Omental fat pad (tissue), 4 donors: ENCODE measurements around the gene COL4A2. TPM values are rescaled to one million over a fixed set of nuclear protein-coding genes. Genes with fewer than 3 reads are reported as not detected.

ENCODE experiments used
- ATAC-seq: fragments of 150-250 bp; one replicate; pipeline ENCODE4 v1.9.1; 2016; ENCODE audit warnings: mild to moderate bottlenecking, moderate library complexity; ENCODE audit not compliant: low FRiP score
- DNase-seq: peaks from one replicate; pipeline ENCODE4 v3.0.0-alpha.2; 2019; ENCODE audit warnings: low spot score
- total RNA-seq, 4 donors: library from RNA; depleted of rRNA; stranded (reverse); fragments of >200 nt; gene quantifications; one replicate each; pipeline ENCODE4 v1.1.0, GENCODE V29; 2016
- TF ChIP-seq, protein P1 (sequence below), 3 donors: fragments of 450-650 bp; IDR thresholded peaks; one replicate each; pipeline ENCODE4 v1.5.1; 2016 to 2017; ENCODE audit warnings: antibody characterized with exemption in 3 of 3, mild to moderate bottlenecking in 3 of 3, moderate library complexity in 2 of 3

Gene COL4A2
- total RNA-seq, 4 donors from 2014 or later: 380 to 788 (median 684) TPM

DNA sequence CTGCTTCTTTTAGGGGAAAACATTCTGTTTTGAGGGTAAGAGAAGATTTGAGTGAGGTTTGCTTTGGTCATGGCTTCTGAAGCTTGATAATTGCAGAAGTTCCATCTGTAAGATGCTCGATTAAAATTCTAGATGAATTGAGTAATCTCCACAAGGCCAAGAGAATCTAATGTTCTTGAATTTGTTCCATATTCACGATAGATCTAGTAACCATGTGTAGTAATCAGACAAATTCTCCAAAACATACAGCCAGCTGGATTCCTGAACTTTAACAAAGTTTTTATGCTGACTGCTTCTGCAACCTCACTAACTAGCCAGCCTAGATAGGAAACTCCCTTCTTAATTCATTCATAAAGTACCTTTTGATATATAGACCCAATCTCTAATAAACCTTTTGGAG, 92.7 kb downstream of the COL4A2 start:
- no peak for DNase-seq
- no peak for ATAC-seq
- TF ChIP-seq, protein P1, sequence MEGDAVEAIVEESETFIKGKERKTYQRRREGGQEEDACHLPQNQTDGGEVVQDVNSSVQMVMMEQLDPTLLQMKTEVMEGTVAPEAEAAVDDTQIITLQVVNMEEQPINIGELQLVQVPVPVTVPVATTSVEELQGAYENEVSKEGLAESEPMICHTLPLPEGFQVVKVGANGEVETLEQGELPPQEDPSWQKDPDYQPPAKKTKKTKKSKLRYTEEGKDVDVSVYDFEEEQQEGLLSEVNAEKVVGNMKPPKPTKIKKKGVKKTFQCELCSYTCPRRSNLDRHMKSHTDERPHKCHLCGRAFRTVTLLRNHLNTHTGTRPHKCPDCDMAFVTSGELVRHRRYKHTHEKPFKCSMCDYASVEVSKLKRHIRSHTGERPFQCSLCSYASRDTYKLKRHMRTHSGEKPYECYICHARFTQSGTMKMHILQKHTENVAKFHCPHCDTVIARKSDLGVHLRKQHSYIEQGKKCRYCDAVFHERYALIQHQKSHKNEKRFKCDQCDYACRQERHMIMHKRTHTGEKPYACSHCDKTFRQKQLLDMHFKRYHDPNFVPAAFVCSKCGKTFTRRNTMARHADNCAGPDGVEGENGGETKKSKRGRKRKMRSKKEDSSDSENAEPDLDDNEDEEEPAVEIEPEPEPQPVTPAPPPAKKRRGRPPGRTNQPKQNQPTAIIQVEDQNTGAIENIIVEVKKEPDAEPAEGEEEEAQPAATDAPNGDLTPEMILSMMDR (IDR thresholded peaks at IDR 0.05): no peak

DNA sequence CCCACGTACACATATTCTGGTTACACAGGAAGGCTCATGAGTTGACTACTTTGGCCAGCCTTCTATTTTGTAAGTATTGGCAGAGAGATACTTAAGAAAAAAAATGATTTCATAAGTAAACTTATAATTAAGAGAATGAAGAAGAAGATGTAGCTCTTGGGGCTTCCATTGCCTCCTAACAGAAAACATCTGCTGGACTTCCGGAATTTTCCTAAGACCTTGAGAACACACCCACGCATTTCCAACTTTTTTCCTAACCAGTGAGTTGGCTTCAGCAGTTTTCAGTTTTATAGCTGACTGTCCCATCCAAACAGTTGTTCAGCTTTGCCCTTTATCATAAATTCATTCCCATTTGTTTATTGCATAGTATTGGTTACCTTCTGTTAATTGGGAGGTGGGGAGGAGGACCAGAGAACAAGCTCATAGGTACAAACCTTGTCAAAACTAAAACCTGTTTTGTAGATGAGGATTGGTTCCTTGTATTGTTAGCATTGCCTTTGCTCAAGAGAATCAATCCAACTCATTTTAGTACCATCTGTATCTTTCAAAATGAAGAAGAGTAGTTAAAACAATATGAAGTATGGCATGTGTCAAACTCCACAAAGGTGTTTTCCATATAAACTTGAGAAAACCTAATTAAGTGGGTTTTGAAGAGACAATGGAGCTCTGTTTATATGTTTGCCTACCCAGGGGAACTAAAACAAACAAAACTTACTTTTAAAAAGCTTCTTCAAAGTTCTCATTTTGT, 93.9 kb downstream of the COL4A2 start:
- DNase-seq: no peak
- ATAC-seq: no peak
- TF ChIP-seq, protein P1 (IDR thresholded peaks at IDR 0.05): no peak

DNA sequence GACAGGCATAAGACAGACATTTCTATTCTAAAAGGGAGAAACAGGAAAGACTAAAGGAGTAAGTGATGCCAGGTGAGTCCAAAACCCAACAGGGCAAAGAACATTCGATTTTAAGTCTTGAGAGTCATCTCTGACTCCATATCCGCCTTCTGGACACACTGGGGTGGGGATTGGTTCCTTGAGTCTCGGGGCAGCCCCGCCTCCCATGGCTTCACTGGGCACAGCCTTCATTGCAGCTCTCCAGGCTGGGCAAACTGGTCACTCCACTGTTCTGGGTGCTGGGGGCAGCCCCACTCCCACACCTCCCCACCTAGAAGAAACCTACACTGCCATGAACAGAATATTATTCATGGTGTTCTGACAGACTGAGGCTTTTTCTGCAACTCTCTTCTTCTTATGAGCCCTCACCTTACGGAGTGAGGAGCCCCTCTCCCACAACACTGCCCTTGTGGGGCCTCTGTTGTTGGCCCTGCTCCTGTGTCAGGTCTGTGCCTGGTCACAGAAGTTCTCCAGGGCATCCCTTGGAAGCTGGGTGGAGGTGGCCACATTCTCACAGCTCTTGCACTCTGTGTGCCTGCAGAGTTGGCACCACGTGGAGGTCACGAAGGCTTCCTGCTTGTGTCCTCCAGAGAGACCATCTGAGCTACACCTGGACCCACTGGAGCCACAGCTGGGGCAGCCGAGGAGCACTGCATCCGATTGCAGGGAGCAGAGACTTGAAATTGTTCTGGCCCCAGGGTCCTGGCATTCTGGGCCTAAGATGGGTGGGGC, 95.4 kb downstream of the COL4A2 start:
- no peak for DNase-seq
- ATAC-seq: no peak
- TF ChIP-seq, protein P1 (IDR thresholded peaks at IDR 0.05): no peak

DNA sequence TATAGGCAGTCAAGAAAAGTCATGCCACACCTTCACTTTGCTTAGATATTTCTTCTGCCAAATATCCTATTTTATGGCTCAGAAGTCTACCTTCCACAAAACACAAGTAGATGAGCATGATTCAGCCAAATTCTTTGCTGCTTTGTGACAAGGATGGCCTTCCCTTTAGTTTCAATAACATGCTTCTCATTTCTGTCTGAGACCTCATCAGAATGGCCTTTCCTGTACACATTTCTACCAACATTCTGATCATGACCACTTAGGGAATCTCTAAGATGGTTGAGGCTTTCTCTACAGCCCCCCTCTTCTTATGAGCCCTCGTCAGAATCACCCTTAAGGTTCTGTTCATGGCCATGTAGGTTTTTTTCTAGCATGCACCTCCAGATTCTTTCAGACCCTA, 96.2 kb downstream of the COL4A2 start:
- TF ChIP-seq, protein P1 (IDR thresholded peaks at IDR 0.05): no peak
- ATAC-seq (no peak), DNase-seq (no peak)

DNA sequence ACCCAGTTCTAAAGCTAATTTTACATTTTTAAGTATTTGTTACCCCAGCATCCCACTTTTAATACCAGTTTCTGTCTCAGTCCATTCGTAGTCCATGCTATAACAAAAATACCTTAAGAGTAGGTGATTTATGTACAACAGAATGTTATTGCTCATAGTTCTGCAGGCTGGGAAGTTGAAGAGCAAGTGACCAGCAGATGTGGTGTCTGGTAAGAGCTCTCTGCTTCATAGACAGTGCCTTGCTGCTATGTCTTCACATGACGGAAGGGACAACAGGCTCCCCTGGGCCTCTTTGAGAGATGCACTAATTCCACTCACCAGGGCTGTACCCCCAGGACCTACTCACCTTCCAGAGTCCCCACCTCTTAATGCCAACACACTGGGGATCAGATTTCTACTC, 96.6 kb downstream of the COL4A2 start:
- ATAC-seq (no peak), DNase-seq (no peak)
- TF ChIP-seq, protein P1 (IDR thresholded peaks at IDR 0.05): no peak

DNA sequence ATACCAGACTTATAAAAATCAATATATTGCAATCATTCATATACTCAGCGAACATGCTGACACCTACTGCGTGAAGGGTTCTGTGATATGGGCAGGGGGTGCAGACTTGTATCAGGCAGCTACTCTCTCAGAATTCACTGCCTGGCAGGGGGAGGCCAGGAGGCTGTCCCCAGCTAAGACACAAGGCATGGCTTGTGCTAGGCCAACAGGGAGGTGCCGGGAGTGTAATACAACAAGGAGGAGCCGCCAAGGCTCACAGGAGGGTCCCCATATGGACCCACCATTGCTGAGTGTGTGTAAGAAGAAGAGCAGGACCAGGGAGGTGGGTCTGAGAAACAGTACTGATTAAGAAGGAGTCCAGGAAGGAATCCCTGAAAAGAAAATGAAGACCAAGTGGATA, 97.2 kb downstream of the COL4A2 start:
- TF ChIP-seq, protein P1 (IDR thresholded peaks at IDR 0.05): no peak
- no peak for ATAC-seq
- no peak for DNase-seq
